Measurements from ENCODE around the gene PRDM16. TPM values are rescaled to one million over a fixed set of nuclear protein-coding genes. Genes with fewer than 3 reads are reported as not detected.

PRDM16 gene
- total RNA-seq, 4 donors from 2014 or later = 15.7 to 54.3 (median 27.6) TPM

- intact Hi-C loops (cut with DNase I) = no loop called here
- DNase-seq = no peak
- TF ChIP-seq CTCF (IDR thresholded peaks at IDR 0.05) (no peak), POLR2A (IDR thresholded peaks at IDR 0.05) (no peak)
- H3K27ac ChIP-seq = no peak overlapping the region
- no peaks in the 10 kb centered on the region for H3K36me3 ChIP-seq
- no peak overlapping the region for H3K4me3 ChIP-seq (replicated peaks in 1 of 3)
- no peaks in the 10 kb centered on the region for H3K9me3 ChIP-seq
- H3K4me1 ChIP-seq = peaks cover 7 to 8% of the 10 kb centered on the region in 2 donors
- H3K27me3 ChIP-seq = no peaks in the 10 kb centered on the region
- 84 to 89% methylated on average over 15 to 17 of the region's 17 CpGs for WGBS, 2 donors
Observed at GRCh38 chr1:3089490-3089889, 20.5 kb downstream of the PRDM16 start.

DNA sequence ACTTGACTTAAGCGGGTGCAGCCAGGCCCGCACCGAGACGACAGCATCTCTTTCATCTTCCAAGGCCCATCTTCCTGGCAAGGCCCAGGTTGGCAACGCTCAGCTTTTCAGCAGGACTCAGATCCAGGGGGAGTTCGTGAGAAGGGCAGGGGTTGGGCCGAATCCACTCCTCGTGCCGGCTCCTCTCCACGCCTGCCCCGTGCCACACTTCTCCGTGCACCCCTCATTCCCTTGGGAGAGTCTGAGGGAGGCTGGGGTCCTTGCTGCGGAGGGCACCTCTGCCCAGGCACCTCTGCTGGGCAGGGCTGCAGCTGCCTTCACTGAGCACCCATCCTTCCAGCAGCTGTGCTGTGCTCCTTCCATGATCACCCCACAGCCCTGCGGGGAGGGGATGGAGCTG, 22.3 kb downstream of the PRDM16 start:
- H3K4me3 ChIP-seq (replicated peaks in 1 of 3) = no peak overlapping the region
- DNase-seq = no peak
- WGBS, 2 donors = 87 to 94% methylated on average over 12 to 14 of the region's 14 CpGs
- intact Hi-C loops (cut with DNase I) = no loop called here
- no peaks in the 10 kb centered on the region for H3K9me3 ChIP-seq
- H3K36me3 ChIP-seq = no peaks in the 10 kb centered on the region
- peaks cover 8 to 11% of the 10 kb centered on the region in 2 donors for H3K4me1 ChIP-seq
- no peak for TF ChIP-seq CTCF (IDR thresholded peaks at IDR 0.05)
- H3K27ac ChIP-seq = no peak overlapping the region
- no peaks in the 10 kb centered on the region for H3K27me3 ChIP-seq

- H3K9me3 ChIP-seq = no peaks in the 10 kb centered on the region
- WGBS, 2 donors = 88 to 93% methylated on average over 7 of the region's 7 CpGs
- no peak for DNase-seq
- intact Hi-C loops (cut with DNase I) = no loop called here
- TF ChIP-seq CTCF (IDR thresholded peaks at IDR 0.05) = no peak
- no peak for TF ChIP-seq POLR2A (IDR thresholded peaks at IDR 0.05)
- H3K36me3 ChIP-seq = no peaks in the 10 kb centered on the region
- H3K4me1 ChIP-seq = peaks cover 12 to 13% of the 10 kb centered on the region in 2 donors
- no peaks in the 10 kb centered on the region for H3K27me3 ChIP-seq
- H3K27ac ChIP-seq = no peak overlapping the region
- H3K4me3 ChIP-seq (replicated peaks in 1 of 3) = no peak overlapping the region
Observed at GRCh38 chr1:3092530-3092929, 23.5 kb downstream of the PRDM16 start.

DNA sequence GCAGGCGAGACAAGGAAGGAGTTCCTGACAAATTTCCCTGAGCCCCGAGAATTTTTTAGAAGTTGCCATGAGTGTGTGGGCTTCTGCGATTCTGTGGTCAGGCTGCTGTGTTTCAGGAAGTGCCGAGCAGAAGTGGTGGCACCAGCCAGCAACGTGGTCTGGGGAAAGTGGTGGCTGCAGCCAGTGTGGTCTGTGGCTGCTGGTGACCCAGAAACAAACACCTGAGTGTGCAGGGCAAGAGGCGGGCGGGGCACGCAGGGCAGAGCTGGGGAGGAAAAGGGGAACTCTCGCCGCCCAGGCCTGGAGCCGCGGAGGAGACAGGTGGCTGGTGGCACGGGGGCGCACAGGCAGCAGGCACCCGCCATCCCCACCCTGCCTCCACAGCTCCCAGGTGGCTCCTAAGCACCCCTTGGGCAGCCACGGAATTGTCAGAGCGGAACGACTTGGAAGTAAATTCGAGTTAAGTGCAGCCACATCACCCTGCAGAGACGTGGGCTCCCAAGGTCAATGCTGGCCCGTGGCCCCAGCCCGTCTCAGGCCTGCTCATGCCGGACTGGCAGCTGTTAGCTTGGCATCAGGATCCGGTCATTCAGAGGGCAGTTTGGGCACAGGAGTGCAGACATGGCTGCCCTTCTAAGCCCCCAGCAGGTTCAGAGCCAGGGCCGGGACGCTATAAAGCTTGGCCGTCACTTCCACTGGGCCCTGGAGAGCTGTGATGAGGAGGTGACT, 25.1 kb downstream of the PRDM16 start:
- peaks cover 19 to 20% of the 10 kb centered on the region in 2 donors for H3K4me1 ChIP-seq
- peak; percentile 60 to 63 for DNase-seq
- H3K9me3 ChIP-seq = no peaks in the 10 kb centered on the region
- intact Hi-C loops (cut with DNase I) = no loop called here
- TF ChIP-seq POLR2A (IDR thresholded peaks at IDR 0.05) = no peak
- no peak overlapping the region for H3K4me3 ChIP-seq (replicated peaks in 1 of 3)
- no peaks in the 10 kb centered on the region for H3K36me3 ChIP-seq
- no peaks in the 10 kb centered on the region for H3K27me3 ChIP-seq
- WGBS, 2 donors = 77 to 83% methylated on average over 14 to 17 of the region's 27 CpGs
- no peak overlapping the region for H3K27ac ChIP-seq

DNA sequence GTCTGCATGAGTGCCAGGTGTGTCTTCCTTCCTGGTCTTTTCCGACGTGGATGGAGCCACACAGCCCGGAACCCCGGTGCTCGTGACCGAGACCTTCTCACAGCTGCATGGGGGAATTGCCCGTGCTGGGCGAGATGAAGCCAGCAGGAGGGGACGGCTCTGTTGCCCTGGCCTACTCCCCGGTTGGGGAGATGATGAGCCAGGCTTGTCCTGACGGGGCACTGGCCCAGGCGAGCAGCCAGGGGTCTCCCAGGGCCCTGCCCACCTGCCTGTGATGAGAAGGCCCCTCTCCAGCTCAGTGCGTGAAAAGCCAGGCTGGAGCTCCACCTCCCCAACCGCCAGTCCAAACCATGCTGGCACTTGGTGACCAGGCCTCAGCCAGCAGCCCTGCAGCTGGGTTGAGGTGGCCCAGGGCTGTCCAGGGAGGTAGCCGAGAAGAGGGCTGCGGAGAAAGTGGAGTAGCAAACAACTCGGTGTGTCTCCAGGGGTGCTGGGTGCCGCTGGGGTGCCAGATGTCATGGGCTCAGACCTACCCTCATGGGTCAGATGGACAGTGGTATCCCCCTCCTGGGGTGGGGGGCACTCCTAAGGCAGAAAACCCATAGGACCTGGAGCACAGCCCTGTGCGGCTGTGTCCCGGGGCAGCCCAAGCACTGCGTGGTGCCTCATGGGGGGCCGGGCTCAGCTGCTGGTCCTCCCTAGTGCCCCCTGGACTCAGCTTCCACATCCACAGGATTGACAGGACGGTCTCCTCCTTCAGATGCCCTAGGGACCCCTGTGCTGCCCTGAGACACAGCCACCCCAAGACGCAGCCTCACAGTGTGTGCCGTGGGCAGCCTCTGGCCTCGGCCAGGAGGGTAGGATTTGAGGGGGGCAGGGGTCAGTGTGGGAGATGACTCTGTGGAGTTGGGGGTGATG, 26.1 kb downstream of the PRDM16 start:
- WGBS, 2 donors = 82 to 96% methylated on average over 10 to 15 of the region's 26 CpGs
- no peak for TF ChIP-seq CTCF (IDR thresholded peaks at IDR 0.05)
- no peak for TF ChIP-seq POLR2A (IDR thresholded peaks at IDR 0.05)
- no peak overlapping the region for H3K27ac ChIP-seq
- intact Hi-C loops (cut with DNase I) = no loop called here
- DNase-seq = no peak
- H3K36me3 ChIP-seq = no peaks in the 10 kb centered on the region
- peaks cover 19 to 20% of the 10 kb centered on the region in 2 donors for H3K4me1 ChIP-seq
- no peaks in the 10 kb centered on the region for H3K27me3 ChIP-seq
- H3K9me3 ChIP-seq = no peaks in the 10 kb centered on the region
- no peak overlapping the region for H3K4me3 ChIP-seq (replicated peaks in 1 of 3)

All from thyroid gland (tissue), 4 donors.